D341Med (cell line): Measurements from ENCODE around the gene NLRP11.
"Not testable (repeated sequence)": the region's sequence is repeated elsewhere in the genome, so short reads cannot be mapped to it uniquely, and the experiment has no call there.

ENCODE experiments used
- DNase-seq: peaks from one replicate; pipeline ENCODE4 v3.0.0; 2012; ENCODE audit warnings: low spot score

The NLRP11 gene

DNA sequence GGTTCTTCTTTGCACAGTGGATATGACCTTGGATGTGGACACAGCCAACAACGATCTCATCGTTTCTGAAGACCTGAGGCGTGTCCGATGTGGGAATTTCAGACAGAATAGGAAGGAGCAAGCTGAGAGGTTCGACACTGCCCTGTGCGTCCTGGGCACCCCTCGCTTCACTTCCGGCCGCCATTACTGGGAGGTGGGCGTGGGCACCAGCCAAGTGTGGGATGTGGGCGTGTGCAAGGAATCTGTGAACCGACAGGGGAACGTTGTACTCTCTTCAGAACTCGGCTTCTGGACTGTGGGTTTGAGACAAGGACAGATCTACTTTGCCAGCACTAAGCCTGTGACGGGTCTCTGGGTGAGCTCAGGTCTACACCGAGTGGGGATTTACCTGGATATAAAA, 53.5 kb downstream of the NLRP11 start:
- DNase-seq: no peak

DNA sequence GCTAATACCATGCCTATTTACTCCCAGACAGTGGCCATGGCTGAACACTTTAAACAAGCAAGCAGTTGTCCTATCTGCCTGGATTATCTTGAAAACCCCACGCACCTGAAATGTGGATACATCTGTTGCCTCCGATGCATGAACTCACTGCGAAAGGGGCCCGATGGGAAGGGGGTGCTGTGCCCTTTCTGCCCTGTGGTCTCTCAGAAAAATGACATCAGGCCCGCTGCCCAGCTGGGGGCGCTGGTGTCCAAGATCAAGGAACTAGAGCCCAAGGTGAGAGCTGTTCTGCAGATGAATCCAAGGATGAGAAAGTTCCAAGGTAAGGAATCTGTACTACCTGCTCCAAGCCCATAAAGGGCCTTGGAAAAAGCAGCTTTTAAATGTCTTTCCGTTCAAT, 54.3 kb downstream of the NLRP11 start:
- DNase-seq: peak; percentile 78

DNA sequence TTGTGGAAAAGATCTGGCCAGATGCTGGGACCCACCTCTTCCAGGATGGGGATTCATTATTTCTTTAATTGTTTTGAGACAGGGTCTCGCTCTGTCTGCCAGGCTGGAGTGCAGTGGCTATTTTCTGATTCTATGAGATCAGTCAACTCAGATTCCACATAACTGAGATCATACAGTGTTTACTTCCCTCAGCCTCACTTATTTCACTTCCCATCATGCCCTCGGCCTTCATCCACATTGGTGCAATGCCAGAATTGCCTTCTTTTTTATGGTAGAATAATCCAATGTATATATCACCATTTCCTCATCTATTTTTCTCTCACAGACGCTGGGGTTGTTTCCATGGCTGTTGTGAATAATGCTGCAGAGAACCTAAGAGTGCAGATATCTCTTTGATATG, 62.2 kb downstream of the NLRP11 start:
- DNase-seq: not testable (repeated sequence)

DNA sequence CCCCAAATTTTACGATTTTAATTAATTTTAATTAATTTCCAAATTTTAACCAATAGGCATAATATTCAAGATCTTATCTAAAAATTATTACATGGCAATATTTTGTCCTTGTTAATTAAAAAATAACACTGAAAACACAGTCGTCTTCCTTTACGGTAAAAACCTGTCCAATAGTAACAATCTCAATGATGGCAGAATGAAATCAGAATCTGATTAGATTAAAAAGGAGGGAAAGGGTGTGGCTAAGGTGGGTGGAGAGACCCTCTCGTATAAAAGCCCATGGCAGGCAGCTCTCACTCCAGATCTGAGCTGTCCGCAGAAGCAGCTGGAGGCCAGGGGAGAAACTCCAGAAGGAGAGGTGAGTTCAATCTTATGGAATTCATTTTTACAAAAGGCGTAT, 63.0 kb downstream of the NLRP11 start, which contains the start of gene RFPL4AL1:
Gene RFPL4AL1, plus strand, starts transcription at position 301 of the 400 bp plus-strand sequence. CDS start 2,687 bp downstream, outside the sequence.
- not testable (repeated sequence) for DNase-seq

DNA sequence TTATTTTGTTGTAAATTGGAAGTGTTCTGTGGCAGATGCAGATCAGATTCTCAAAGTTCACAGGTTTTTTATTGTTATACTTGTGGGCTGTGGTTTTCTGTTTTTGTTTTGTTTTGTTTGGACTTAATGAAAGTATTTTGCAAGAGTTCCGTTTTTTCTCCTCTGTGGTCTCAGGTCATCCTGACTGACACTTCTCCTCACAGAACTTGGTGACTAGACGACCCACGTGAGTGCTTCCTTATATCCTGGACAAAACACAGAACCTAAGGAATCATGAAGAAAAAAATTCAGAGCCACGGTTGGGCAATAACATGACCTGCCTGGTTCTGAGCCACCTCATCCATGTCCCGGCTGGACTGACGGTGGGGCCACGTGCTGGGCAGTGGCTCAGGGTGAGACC, 65.3 kb downstream of the NLRP11 start:
- no peak for DNase-seq

GRCh38 chr19:55758797-55759196, 73.0 kb downstream of the NLRP11 start, which contains the start of gene RFPL4A:
Gene RFPL4A (plus strand): TSS chr19:55759097. CDS start chr19:55761801, 2,704 bp downstream.
- DNase-seq: not testable (repeated sequence)

DNA sequence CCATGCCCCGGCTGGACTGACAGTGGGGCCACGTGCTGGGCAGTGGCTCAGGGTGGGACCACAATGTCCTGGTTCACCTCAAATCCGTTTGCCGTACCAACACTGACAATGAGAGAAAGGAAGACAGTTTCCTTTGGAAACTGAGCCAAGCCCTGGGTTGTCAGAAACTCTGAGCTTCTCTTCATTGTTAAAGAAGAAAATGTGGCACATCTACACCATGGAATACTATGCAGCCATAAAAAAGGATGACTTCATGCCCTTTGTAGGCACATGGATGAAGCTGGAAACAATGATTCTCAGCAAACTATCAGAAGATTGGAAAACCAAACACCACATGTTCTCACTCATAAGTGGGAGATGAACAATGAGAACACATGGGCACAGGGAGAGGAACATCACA, 75.0 kb downstream of the NLRP11 start:
- not testable (repeated sequence) for DNase-seq

DNA sequence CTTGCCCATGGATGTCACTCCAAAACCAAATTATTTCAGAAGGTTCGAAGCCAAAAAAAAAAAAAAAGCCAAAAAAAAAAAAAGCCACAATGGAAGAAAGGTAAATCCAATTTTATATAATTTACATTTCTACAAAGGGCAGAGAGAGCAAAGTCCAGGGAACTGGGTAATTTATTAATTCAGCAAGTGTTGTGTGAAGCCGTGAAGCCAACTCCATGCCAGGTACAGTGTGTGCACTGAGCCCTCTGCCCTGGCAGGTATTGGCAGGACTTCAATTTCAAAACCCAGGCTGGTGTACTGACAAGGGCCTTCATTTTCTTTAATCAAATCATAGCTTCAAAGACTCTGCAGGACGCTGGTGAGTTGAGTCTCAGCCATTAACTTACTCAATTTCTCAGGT, 78.4 kb downstream of the NLRP11 start:
- no peak for DNase-seq

- DNase-seq: no peak
Observed at GRCh38 chr19:55750715-55751114, 81.1 kb downstream of the NLRP11 start.

DNA sequence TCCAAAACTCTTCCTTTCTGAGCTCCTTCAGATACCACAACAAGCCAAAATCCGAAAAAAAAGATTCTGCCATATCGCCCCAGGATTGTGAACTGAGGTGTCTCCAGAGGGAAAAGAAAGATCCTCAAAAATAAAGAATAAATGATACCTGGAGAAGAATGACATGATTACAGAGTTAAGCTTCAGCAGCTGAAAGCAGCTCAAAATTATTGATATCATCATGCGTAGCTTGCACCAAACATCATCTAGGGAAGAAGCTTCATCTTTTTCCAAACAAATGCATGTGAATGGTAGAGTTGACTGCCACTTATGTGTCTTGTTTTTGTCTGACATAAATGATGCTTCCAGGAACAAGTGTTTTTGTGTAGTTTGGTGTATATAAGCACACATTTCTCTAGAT, 93.5 kb downstream of the NLRP11 start, which contains the start of gene NLRP9:
Gene NLRP9, minus strand, starts transcription at position 101 of the 400 bp plus-strand sequence. Its CDS starts 28 bp downstream, at position 73.
- DNase-seq: no peak
